Measurements from ENCODE around the gene TMPRSS11A. TPM values are rescaled to one million over a fixed set of nuclear protein-coding genes. Genes with fewer than 3 reads are reported as not detected.

TMPRSS11A gene
- total RNA-seq, 4 donors from 2014 or later: not detected

DNA sequence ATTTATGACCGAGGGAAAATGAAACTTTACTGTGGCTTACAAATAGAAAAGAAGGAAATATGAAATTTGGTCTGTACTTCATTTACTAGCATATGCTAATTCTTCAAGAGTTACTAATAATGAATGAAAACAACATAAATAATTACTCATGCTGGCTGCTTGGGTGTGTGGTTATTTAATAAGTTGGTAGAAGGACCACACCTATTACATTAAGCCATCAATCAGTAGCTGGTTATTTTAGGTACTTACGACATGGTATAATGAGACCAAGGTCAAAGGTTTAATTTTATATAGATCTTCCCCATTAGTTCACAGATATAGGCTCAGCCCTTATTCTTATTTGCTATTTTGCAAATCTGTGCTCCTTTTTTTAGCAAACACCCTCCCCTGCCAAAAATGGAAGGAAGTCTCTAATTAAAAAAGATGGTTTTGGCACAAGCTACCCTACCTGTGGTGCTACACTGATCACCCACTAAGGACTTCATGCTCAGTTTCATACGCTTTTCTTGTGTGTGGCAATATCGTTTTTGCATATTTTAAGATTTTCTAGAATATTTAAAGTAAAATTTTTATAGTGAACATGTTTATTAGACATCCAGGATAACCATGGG lies 93.6 kb downstream of the TMPRSS11A start:
- no peak for ATAC-seq (ENCODE audit: low FRiP score)
- DNase-seq (ENCODE audit: low spot score): no peak
- TF ChIP-seq, protein P1, sequence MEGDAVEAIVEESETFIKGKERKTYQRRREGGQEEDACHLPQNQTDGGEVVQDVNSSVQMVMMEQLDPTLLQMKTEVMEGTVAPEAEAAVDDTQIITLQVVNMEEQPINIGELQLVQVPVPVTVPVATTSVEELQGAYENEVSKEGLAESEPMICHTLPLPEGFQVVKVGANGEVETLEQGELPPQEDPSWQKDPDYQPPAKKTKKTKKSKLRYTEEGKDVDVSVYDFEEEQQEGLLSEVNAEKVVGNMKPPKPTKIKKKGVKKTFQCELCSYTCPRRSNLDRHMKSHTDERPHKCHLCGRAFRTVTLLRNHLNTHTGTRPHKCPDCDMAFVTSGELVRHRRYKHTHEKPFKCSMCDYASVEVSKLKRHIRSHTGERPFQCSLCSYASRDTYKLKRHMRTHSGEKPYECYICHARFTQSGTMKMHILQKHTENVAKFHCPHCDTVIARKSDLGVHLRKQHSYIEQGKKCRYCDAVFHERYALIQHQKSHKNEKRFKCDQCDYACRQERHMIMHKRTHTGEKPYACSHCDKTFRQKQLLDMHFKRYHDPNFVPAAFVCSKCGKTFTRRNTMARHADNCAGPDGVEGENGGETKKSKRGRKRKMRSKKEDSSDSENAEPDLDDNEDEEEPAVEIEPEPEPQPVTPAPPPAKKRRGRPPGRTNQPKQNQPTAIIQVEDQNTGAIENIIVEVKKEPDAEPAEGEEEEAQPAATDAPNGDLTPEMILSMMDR (IDR thresholded peaks at IDR 0.05): no peak

DNA sequence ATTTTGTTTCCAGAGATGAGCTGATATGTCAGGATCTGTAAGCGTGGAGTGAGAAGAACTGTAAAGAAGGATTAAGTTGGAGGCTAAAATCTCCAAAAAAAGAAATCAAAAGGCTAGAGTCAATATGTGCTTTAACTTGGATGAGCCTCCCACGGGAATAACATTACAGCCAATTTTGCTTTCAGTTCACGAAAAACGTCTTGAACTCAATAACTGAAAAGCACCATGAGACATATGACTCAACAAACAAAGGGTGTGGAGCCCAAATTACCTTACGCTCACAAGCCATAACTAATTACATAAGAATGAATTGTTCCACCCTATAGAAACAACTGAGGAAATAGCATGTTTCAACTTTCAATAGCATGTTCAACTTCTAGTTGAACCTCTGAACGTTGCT lies 101.8 kb downstream of the TMPRSS11A start:
- ATAC-seq (ENCODE audit: low FRiP score) (no peak), DNase-seq (ENCODE audit: low spot score) (no peak)
- TF ChIP-seq, protein P1 (IDR thresholded peaks at IDR 0.05): no peak

Small RNA genes within 50 kb of the gene (small RNA-seq; reads per million reads assigned to genes)
- gene RNU6-95P: not detected

Other genes with a start within 250 kb of the TMPRSS11A start
- not detected for gene GNRHR, start 209.1 kb downstream of the TMPRSS11A start, total RNA-seq
- gene TMPRSS11D, start 79.5 kb downstream of the TMPRSS11A start, total RNA-seq: not detected
- not detected for gene TMPRSS11F, start 166.4 kb upstream of the TMPRSS11A start, total RNA-seq